ENCODE results near the gene SLC33A1.

The SLC33A1 gene

GRCh38 chr3:155854141-155854940 lies at the start of gene SLC33A1:
Gene SLC33A1, minus strand, starts transcription at chr3:155854427. Its CDS starts 430 bp downstream, at chr3:155853997.
- Histone ChIP-seq H3K27ac (ENCODE audit: low read length) (peak within 1 kb of the TSS; percentile 92), H3K9me3 (ENCODE audit: insufficient read depth, low read length) (no peaks in the 10 kb centered on the region)
- no peak for TF ChIP-seq CTCF (IDR thresholded peaks at IDR 0.05; ENCODE audit: low read depth, low read length)
- no peak for TF ChIP-seq EZH2phosphoT487 (IDR thresholded peaks at IDR 0.05; ENCODE audit: low read depth)

GRCh38 chr3:155895379-155895900 lies 41.2 kb upstream of the SLC33A1 start:
- no peak overlapping the region for H2AFZ ChIP-seq (ENCODE audit: low read depth, low read length)
- no peak for TF ChIP-seq CTCF (IDR thresholded peaks at IDR 0.05; ENCODE audit: low read depth, low read length)
- H3K9me3 ChIP-seq (ENCODE audit: insufficient read depth, low read length) = no peaks in the 10 kb centered on the region
- H4K20me1 ChIP-seq (ENCODE audit: insufficient read depth, low read length) = peaks cover 15% of the 10 kb centered on the region
- no peaks in the 10 kb centered on the region for H3K4me1 ChIP-seq (ENCODE audit: low read length)
- H3K27ac ChIP-seq (ENCODE audit: low read length) = no peak overlapping the region
- peaks cover 35% of the 10 kb centered on the region for H3K36me3 ChIP-seq (replicated peaks; ENCODE audit: low read depth, low read length)
- no peak overlapping the region for H3K9ac ChIP-seq (ENCODE audit: low read length)
- no peak overlapping the region for H3K4me2 ChIP-seq (ENCODE audit: low read length)
- no peak overlapping the region for H3K4me3 ChIP-seq (ENCODE audit: low read length)
- H3K79me2 ChIP-seq (ENCODE audit: low read length) = peaks cover 57% of the 10 kb centered on the region
- no peaks in the 10 kb centered on the region for H3K27me3 ChIP-seq (ENCODE audit: low read depth, low read length)

More at GRCh38 chr3:155854141-155854940, at the start of gene SLC33A1:
- H2AFZ ChIP-seq (ENCODE audit: low read depth, low read length) = peak within 1 kb of the TSS; percentile 95
- peak within 1 kb of the TSS; percentile 100 for H3K9ac ChIP-seq (ENCODE audit: low read length)
- H3K79me2 ChIP-seq (ENCODE audit: low read length) = peaks cover 55% of the 10 kb centered on the region
- H4K20me1 ChIP-seq (ENCODE audit: insufficient read depth, low read length) = peaks cover 20% of the 10 kb centered on the region
- peaks cover 21% of the 10 kb centered on the region for H3K36me3 ChIP-seq (replicated peaks; ENCODE audit: low read depth, low read length)
- H3K4me1 ChIP-seq (ENCODE audit: low read length) = peaks cover 16% of the 10 kb centered on the region
- peak within 1 kb of the TSS; percentile 97 for H3K4me2 ChIP-seq (ENCODE audit: low read length)
- H3K27me3 ChIP-seq (ENCODE audit: low read depth, low read length) = no peaks in the 10 kb centered on the region
- peak within 1 kb of the TSS; percentile 99 for H3K4me3 ChIP-seq (ENCODE audit: low read length)

GRCh38 chr3:155891321-155891720 lies 37.1 kb upstream of the SLC33A1 start:
- Histone ChIP-seq H3K27me3 (ENCODE audit: low read depth, low read length) (no peaks in the 10 kb centered on the region), H3K4me3 (ENCODE audit: low read length) (no peak overlapping the region), H3K27ac (ENCODE audit: low read length) (no peak overlapping the region), H4K20me1 (ENCODE audit: insufficient read depth, low read length) (peaks cover 45% of the 10 kb centered on the region), H2AFZ (ENCODE audit: low read depth, low read length) (no peak overlapping the region), H3K79me2 (ENCODE audit: low read length) (peaks cover 83% of the 10 kb centered on the region), H3K9me3 (ENCODE audit: insufficient read depth, low read length) (no peaks in the 10 kb centered on the region), H3K4me2 (ENCODE audit: low read length) (no peak overlapping the region), H3K4me1 (ENCODE audit: low read length) (peaks cover 8% of the 10 kb centered on the region), H3K9ac (ENCODE audit: low read length) (no peak overlapping the region), H3K36me3 (replicated peaks; ENCODE audit: low read depth, low read length) (peaks cover 13% of the 10 kb centered on the region)
- no peak for TF ChIP-seq EZH2phosphoT487 (IDR thresholded peaks at IDR 0.05; ENCODE audit: low read depth)
- no peak for TF ChIP-seq CTCF (IDR thresholded peaks at IDR 0.05; ENCODE audit: low read depth, low read length)

GRCh38 chr3:155890671-155891190 lies 36.5 kb upstream of the SLC33A1 start:
- Histone ChIP-seq H3K4me2 (ENCODE audit: low read length) (no peak overlapping the region), H3K27ac (ENCODE audit: low read length) (no peak overlapping the region), H2AFZ (ENCODE audit: low read depth, low read length) (no peak overlapping the region), H3K27me3 (ENCODE audit: low read depth, low read length) (no peaks in the 10 kb centered on the region), H3K36me3 (replicated peaks; ENCODE audit: low read depth, low read length) (peaks cover 13% of the 10 kb centered on the region), H3K9me3 (ENCODE audit: insufficient read depth, low read length) (no peaks in the 10 kb centered on the region), H3K4me3 (ENCODE audit: low read length) (no peak overlapping the region), H4K20me1 (ENCODE audit: insufficient read depth, low read length) (peaks cover 51% of the 10 kb centered on the region), H3K4me1 (ENCODE audit: low read length) (peaks cover 14% of the 10 kb centered on the region), H3K79me2 (ENCODE audit: low read length) (peaks cover 89% of the 10 kb centered on the region), H3K9ac (ENCODE audit: low read length) (no peak overlapping the region)
- TF ChIP-seq EZH2phosphoT487 (IDR thresholded peaks at IDR 0.05; ENCODE audit: low read depth) = no peak
